Progenitor cell of endocrine pancreas (in vitro differentiated cells): ENCODE measurements around the gene PRDM10. TPM values are rescaled to one million over a fixed set of nuclear protein-coding genes. Genes with fewer than 3 reads are reported as not detected.

Experiments
- DNase-seq: peaks from one replicate; pipeline ENCODE4 v3.0.0; 2021; ENCODE audit warnings: low spot score; ENCODE audit not compliant: unreplicated experiment
- H3K27ac Mint-ChIP-seq: 2 replicates; pipeline ENCODE4 v1.8.0; 2021; ENCODE audit warnings: mild to moderate bottlenecking, moderate library complexity, mixed read lengths
- H3K27me3 Mint-ChIP-seq: 2 replicates; pipeline ENCODE4 v1.8.0; 2021; ENCODE audit warnings: mixed read lengths
- H3K36me3 Mint-ChIP-seq: 2 replicates; pipeline ENCODE4 v1.8.0; 2022; ENCODE audit warnings: mixed read lengths; ENCODE audit not compliant: insufficient read depth
- H3K4me1 Mint-ChIP-seq: 2 replicates; pipeline ENCODE4 v1.8.0; 2021; ENCODE audit warnings: low read depth, mixed read lengths
- H3K4me3 Mint-ChIP-seq: 2 replicates; pipeline ENCODE4 v1.8.0; 2021; ENCODE audit warnings: low read depth, mild to moderate bottlenecking, moderate library complexity, mixed read lengths
- H3K9me3 Mint-ChIP-seq: 2 replicates; pipeline ENCODE4 v1.8.0; 2021; ENCODE audit warnings: low read depth, mixed read lengths
- CTCF ChIP-seq: fragments of 200-600 bp; sonication (generic); IDR thresholded peaks from one replicate; pipeline ENCODE4 v1.5.0; 2021; ENCODE audit warnings: antibody characterized with exemption, mild to moderate bottlenecking; ENCODE audit not compliant: unreplicated experiment
- total RNA-seq: library from RNA; stranded (reverse); gene quantifications from 2 replicates; pipeline ENCODE4 v1.2.1, GENCODE V29; 2021

The PRDM10 gene
- total RNA-seq, 1 donor from 2014 or later, result 23.4 TPM

- peak overlapping the region; percentile 6 for H3K4me3 Mint-ChIP-seq
- H3K27me3 Mint-ChIP-seq, result no peaks in the 10 kb centered on the region
- H3K4me1 Mint-ChIP-seq, result peaks cover 35% of the 10 kb centered on the region
- no peaks in the 10 kb centered on the region for H3K9me3 Mint-ChIP-seq
- no peak for DNase-seq
- peaks cover 62% of the 10 kb centered on the region for H3K36me3 Mint-ChIP-seq
- TF ChIP-seq CTCF, result no peak
- peak overlapping the region; percentile 80 for H3K27ac Mint-ChIP-seq
These were observed 136.3 kb downstream of the PRDM10 start for GRCh38 chr11:129866311-129866710.

- DNase-seq, result no peak
- Mint-ChIP-seq H3K4me1 (peaks cover 35% of the 10 kb centered on the region), H3K36me3 (peaks cover 59% of the 10 kb centered on the region), H3K9me3 (no peaks in the 10 kb centered on the region), H3K27me3 (no peaks in the 10 kb centered on the region), H3K4me3 (no peak overlapping the region), H3K27ac (peak overlapping the region; percentile 80)
- TF ChIP-seq CTCF, result no peak
These were observed 136.9 kb downstream of the PRDM10 start for GRCh38 chr11:129865701-129866100.

GRCh38 chr11:129864811-129865210 is 137.8 kb downstream of the PRDM10 start:
- peaks cover 57% of the 10 kb centered on the region for H3K36me3 Mint-ChIP-seq
- H3K4me1 Mint-ChIP-seq, result peaks cover 35% of the 10 kb centered on the region
- no peak overlapping the region for H3K4me3 Mint-ChIP-seq
- no peak for TF ChIP-seq CTCF
- no peaks in the 10 kb centered on the region for H3K27me3 Mint-ChIP-seq
- H3K27ac Mint-ChIP-seq, result peak overlapping the region; percentile 73
- no peak for DNase-seq
- H3K9me3 Mint-ChIP-seq, result no peaks in the 10 kb centered on the region

GRCh38 chr11:129861702-129862522 is 140.7 kb downstream of the PRDM10 start:
- Mint-ChIP-seq H3K27ac (peak overlapping the region; percentile 98), H3K4me3 (peak overlapping the region; percentile 43), H3K27me3 (no peaks in the 10 kb centered on the region), H3K9me3 (no peaks in the 10 kb centered on the region), H3K4me1 (peaks cover 29% of the 10 kb centered on the region), H3K36me3 (peaks cover 46% of the 10 kb centered on the region)
- no peak for TF ChIP-seq CTCF
- DNase-seq, result peak; percentile 37

DNA sequence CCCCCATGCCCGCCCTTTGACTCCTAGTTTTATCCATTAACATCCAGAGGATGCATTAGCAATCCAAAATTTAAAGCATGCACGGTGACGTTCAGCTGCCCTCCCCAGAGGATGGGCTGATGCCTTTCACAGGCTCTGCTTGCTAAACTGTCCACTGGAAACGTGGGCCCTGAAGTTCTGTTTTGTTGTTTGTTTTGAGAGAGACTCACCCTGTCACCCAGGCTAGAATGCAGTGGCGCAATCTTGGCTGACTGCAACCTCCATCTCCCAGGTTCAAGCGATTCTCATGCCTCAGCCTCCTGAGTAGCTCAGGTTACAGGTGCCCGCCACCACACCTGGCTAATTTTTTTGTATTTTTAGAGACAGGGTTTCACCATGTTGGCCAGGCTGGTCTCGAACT is 146.6 kb downstream of the PRDM10 start:
- Mint-ChIP-seq H3K9me3 (no peaks in the 10 kb centered on the region), H3K4me3 (no peak overlapping the region), H3K36me3 (peaks cover 8% of the 10 kb centered on the region), H3K27me3 (no peaks in the 10 kb centered on the region), H3K27ac (no peak overlapping the region), H3K4me1 (peaks cover 11% of the 10 kb centered on the region)
- DNase-seq, result no peak
- TF ChIP-seq CTCF, result no peak
